RWPE1 (cell line): ENCODE data around the gene KCNJ8.

Experiments
- CTCF ChIA-PET: fragments of 350-600 bp; sonication (Branson Sonifier 250); formaldehyde crosslinking; extraction: SDS; loops from one replicate; lab custom pipeline; 2021; lab: Yijun Ruan, JAX
- POLR2A ChIA-PET: fragments of 400-600 bp; formaldehyde crosslinking; extraction: SDS; loops from one replicate; lab custom pipeline; 2020; ENCODE audit warnings: antibody characterized with exemption; ENCODE audit not compliant: low non-redundant PET; lab: Yijun Ruan, JAX
- DNase-seq: peaks from one replicate; pipeline ENCODE4 v3.0.0; 2012; ENCODE audit warnings: low spot score
- H3K27ac ChIP-seq: fragments of 450-650 bp; 2 replicates; pipeline ENCODE4 v1.5.1; 2017
- CTCF ChIP-seq: fragments of 450-650 bp; conservative IDR thresholded peaks from 2 replicates; pipeline ENCODE4 v1.5.1; 2017; ENCODE audit warnings: low read depth, mild to moderate bottlenecking

Gene KCNJ8

GRCh38 chr12:21759737-21760136 lies 14.8 kb downstream of the KCNJ8 start:
- H3K27ac ChIP-seq: no peak overlapping the region

GRCh38 chr12:21757735-21758134 lies 16.8 kb downstream of the KCNJ8 start:
- ChIA-PET CTCF (interaction anchor here (0.6 kb wide), 1 partner anchor 1349 kb away, joined by 3 read pairs; no protein-coding TSS in a partner anchor), POLR2A (no interaction called here)
- TF ChIP-seq CTCF: no peak
- no peak overlapping the region for H3K27ac ChIP-seq
- DNase-seq: no peak

More at GRCh38 chr12:21759737-21760136, 14.8 kb downstream of the KCNJ8 start:
- ChIA-PET POLR2A (no interaction called here), CTCF (interaction anchor here (0.8 kb wide), 1 partner anchor 62 kb away, joined by 4 read pairs; no protein-coding TSS in a partner anchor)
- DNase-seq: no peak
- no peak for TF ChIP-seq CTCF

- ChIA-PET CTCF (interaction anchor here (0.7 kb wide), 1 partner anchor 64 kb away, joined by 3 read pairs; no protein-coding TSS in a partner anchor), POLR2A (no interaction called here)
- no peak for TF ChIP-seq CTCF
- H3K27ac ChIP-seq: no peak overlapping the region
- DNase-seq: no peak
These were observed 17.8 kb downstream of the KCNJ8 start for GRCh38 chr12:21756699-21757098.

- ChIA-PET CTCF (no interaction called here), POLR2A (no interaction called here)
- TF ChIP-seq CTCF: no peak
- no peak overlapping the region for H3K27ac ChIP-seq
- DNase-seq: no peak
These were observed 23.0 kb downstream of the KCNJ8 start for GRCh38 chr12:21751517-21751916.

- no peak for TF ChIP-seq CTCF
- no peak for DNase-seq
- CTCF ChIA-PET: no interaction called here
- POLR2A ChIA-PET: no interaction called here
- H3K27ac ChIP-seq: no peak overlapping the region
These were observed 29.2 kb downstream of the KCNJ8 start for GRCh38 chr12:21745258-21745657.

GRCh38 chr12:21731144-21731543 lies 43.4 kb downstream of the KCNJ8 start:
- ChIA-PET CTCF (no interaction called here), POLR2A (no interaction called here)
- TF ChIP-seq CTCF: no peak
- no peak overlapping the region for H3K27ac ChIP-seq
- no peak for DNase-seq
